GM12891 (cell line): Measurements from ENCODE around the gene ZCCHC7.

Experiments
- POLR2A ChIP-seq: IDR thresholded peaks from 2 replicates; pipeline ENCODE4 v1.6.1; 2011; ENCODE audit warnings: low read depth, low read length, control low read depth
- POU2F2 ChIP-seq: IDR thresholded peaks from 2 replicates; pipeline ENCODE4 v1.6.1; 2011; ENCODE audit warnings: low read depth, mild to moderate bottlenecking, control low read depth, low read length, moderate library complexity
- TAF1 ChIP-seq: IDR thresholded peaks from 2 replicates; pipeline ENCODE4 v1.6.1; 2011; ENCODE audit warnings: low read depth, low read length, control low read depth

- TF ChIP-seq POLR2A (no peak; the same call in 1 of the 2 replicates), TAF1 (no peak), POU2F2 (no peak)
Observed at GRCh38 chr9:37405350-37405749, 285.0 kb downstream of the ZCCHC7 start.
